Measurements from ENCODE around the gene LMF1.

- TF ChIP-seq CTCF (IDR thresholded peaks at IDR 0.05) (no peak), POLR2AphosphoS5 (IDR thresholded peaks at IDR 0.05) (no peak)
Observed at GRCh38 chr16:845351-845745, 125.4 kb downstream of the LMF1 start.

Measured in prostate gland (tissue), 2 donors.